Measurements from ENCODE around the gene AHCYL2.
"Not testable (repeated sequence)": the region's sequence is repeated elsewhere in the genome, so short reads cannot be mapped to it uniquely, and the experiment has no call there.

DNA sequence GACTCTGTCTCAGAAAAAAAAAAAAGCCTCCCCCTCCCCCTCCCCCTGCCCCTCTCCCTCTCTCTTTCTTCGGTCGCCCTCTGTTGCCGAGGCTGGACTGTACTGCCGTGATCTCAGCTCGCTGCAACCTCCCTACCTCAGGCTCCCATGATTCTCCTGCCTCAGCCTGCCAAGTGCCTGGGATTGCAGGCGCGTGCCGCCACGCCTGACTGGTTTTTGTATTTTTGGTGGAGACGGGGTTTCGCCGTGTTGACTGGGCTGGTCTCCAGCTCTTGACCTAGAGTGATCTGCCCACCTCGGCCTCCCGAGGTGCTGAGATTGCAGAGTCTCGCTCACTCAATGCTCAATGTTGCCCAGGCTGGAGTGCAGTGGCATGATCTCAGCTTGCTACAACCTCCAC is 9.1 kb upstream of the AHCYL2 start:
- not testable (repeated sequence) for TF ChIP-seq POLR2A, POLR2AphosphoS5 (IDR thresholded peaks at IDR 0.05; ENCODE audit: low read depth, low read length)
